Heart right ventricle (tissue), 16 donors: ENCODE results near the gene GPR78. TPM values are rescaled to one million over a fixed set of nuclear protein-coding genes. Genes with fewer than 3 reads are reported as not detected.

ENCODE experiments used
- ATAC-seq, 8 donors: fragments of 200-7000 bp; cut with Tn5 transposase; one replicate each; pipeline ENCODE4 v1.9.1; 2020; ENCODE audit warnings: mild to moderate bottlenecking in 8 of 8, moderate library complexity in 8 of 8, moderate number of reproducible peaks in 1 of 8
- DNase-seq, 2 donors: peaks; one replicate each; pipeline ENCODE4 v3.0.0-alpha.2; 2020
- H3K27ac ChIP-seq, 10 donors: fragments of 200-600 bp; sonication (generic) in 2 of 10; one replicate each; pipeline versions ENCODE4 v1.5.0 to v1.8.0; 2020 to 2022; ENCODE audit warnings: mild to moderate bottlenecking in 3 of 10
- H3K27me3 ChIP-seq, 7 donors: fragments of 200-600 bp; one replicate each; pipeline ENCODE4 v1.8.0; 2021 to 2022; ENCODE audit warnings: mild to moderate bottlenecking in 2 of 7
- H3K36me3 ChIP-seq, 9 donors: fragments of 200-600 bp; sonication (generic) in 1 of 9; one replicate each; pipeline versions ENCODE4 v1.5.0 to v1.8.0; 2020 to 2022; ENCODE audit warnings: mild to moderate bottlenecking in 2 of 9
- H3K4me1 ChIP-seq, 9 donors: fragments of 200-600 bp; sonication (generic) in 1 of 9; one replicate each; pipeline versions ENCODE4 v1.5.0 to v1.8.0; 2020 to 2022; ENCODE audit warnings: mild to moderate bottlenecking in 4 of 9
- H3K4me3 ChIP-seq, 10 donors: fragments of 200-600 bp; sonication (generic) in 2 of 10; one replicate each; pipeline versions ENCODE4 v1.5.0 to v1.8.0; 2020 to 2022; ENCODE audit warnings: mild to moderate bottlenecking in 7 of 10, moderate library complexity in 2 of 10
- H3K9me3 ChIP-seq, 11 donors: fragments of 200-600 bp in 10 of 11; sonication (generic) in 2 of 11; one replicate each; pipeline versions ENCODE4 v1.5.0 to v1.8.0; 2013 to 2022; ENCODE audit warnings: mild to moderate bottlenecking in 2 of 11, control low read depth in 1 of 11, moderate library complexity in 1 of 11
- CTCF ChIP-seq, 9 donors: fragments of 200-600 bp; sonication (generic) in 2 of 9; IDR thresholded peaks; one replicate each; pipeline versions ENCODE4 v1.5.0 to v1.8.0; 2021 to 2022; ENCODE audit warnings: antibody characterized with exemption in 9 of 9, mild to moderate bottlenecking in 5 of 9, moderate library complexity in 1 of 9
- WGBS, 2 donors: extraction: QIAGEN DNeasy Blood & Tissue Kit; methylation state at CpG; one replicate each; pipeline ENCODE4 v1.1.7; 2013; ENCODE audit warnings: inconsistent platforms in 1 of 2; 5-methylcytosine and 5-hydroxymethylcytosine counted together
- intact Hi-C, 10 donors: fragments of 100-400 bp; cut with DNase I; formaldehyde crosslinking; loops; one replicate each; pipeline versions ENCODE4 v1.11.1 to v1.14.2; 2022
- polyA plus RNA-seq, 2 donors: library from polyadenylated mRNA; stranded (reverse); fragments of 200-250 nt; gene quantifications; one replicate each; pipeline ENCODE4 v1.2.3, GENCODE V29; 2013
- total RNA-seq, 10 donors: library from RNA; stranded (reverse); fragmentation: NEBNext Ultra II Directional in 3 of 10; extraction: Animal tissue kit (Norgen Biotek cat#: 25700) in 3 of 10; gene quantifications; one replicate each; pipeline versions ENCODE4 v1.2.1 to v1.2.4, GENCODE V29; 2021 to 2023
- donor health status: Arrhythmogenic right ventricular cardiomyopathy.
- donor health status: ischemic (EF 13 %, LVEDD 7.1; RV severe dilation, severe dysfunction).
- donor health status: healthy with polysubstance abuse.
- donor health status: DM: no; HTN: yes; CAD: no.
- donor health status: DM: no; HTN: no; CAD: no.
- donor health status: ischemic (EF 25% LVEDD 6.9; RV normal size, moderate dysfunction).
- donor health status: ischemic (EF 25% LVEDD 5.7; RV mildly dilated, moderate dysfunction).
- donor health status: healthy.
- donor health status: DM: yes; HTN: yes; CAD: no.
- donor health status: Ischemic cardiomyopathy.
- donor health status: ischemic (EF 35%, LVEDD 5.7; RV mildly dilated, moderate dysfunction).
- donor health status: nonischemic (EF 11% LVEDD 7.7; RV severe dilation, severe dysfunction).
- donor health status: DM: yes; HTN: yes; CAD: no.
- donor health status: PGD.
- donor health status: ischemic (EF 29% LVEDD 5.4; RV normal size, mild dysfunction).
- donor health status: nonischemic (EF 23%, LVEDD 6.1; RV moderate dilation, normal function).

Gene GPR78
- total and polyA plus RNA-seq, 12 donors = 0.01 to 0.12 TPM; not detected in 10

- peaks cover 0 to 4% (median 0%) of the 10 kb centered on the region in 11 donors for H3K9me3 ChIP-seq
- DNase-seq (no peak), ATAC-seq (no peak)
- intact Hi-C loops = no loop called here
- H3K4me3 ChIP-seq = no peak overlapping the region
- H3K4me1 ChIP-seq = no peaks in the 10 kb centered on the region
- no peak overlapping the region for H3K27ac ChIP-seq
- WGBS, 2 donors = 51 to 54% methylated on average over 12 of the region's 12 CpGs
- no peak for TF ChIP-seq CTCF (IDR thresholded peaks at IDR 0.05)
- H3K27me3 ChIP-seq = peaks cover 0 to 58% (median 7%) of the 10 kb centered on the region in 7 donors
- no peaks in the 10 kb centered on the region for H3K36me3 ChIP-seq
Observed at GRCh38 chr4:8553991-8554405, 26.2 kb upstream of the GPR78 start.

DNA sequence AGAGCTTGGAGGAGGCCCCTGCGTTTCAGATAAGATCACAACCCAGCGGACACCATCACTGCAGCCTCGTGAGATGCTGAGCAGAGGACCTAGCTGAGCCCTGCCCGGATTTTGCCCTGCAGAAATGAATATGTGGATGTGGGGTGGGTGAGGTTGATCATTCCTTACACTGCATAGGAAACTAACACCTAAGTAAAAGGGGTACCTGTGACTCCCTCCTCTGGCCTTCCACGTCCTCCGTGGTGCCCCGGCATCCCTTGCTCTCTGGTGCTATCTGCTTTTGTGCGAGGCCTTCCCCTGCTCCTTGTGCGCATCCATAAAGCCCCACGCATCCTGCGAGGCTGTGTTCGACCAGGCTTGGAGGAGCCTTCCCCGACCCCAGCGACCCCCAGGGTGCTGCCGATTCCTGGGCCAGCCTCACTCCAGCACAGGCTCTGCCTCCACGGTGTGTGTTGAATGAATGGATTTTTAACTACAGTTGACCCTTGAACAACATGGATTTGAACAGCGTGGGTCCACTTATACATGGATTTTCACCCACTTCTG is 25.6 kb upstream of the GPR78 start:
- Histone ChIP-seq H3K27me3 (peaks cover 0 to 65% (median 10%) of the 10 kb centered on the region in 7 donors), H3K36me3 (no peaks in the 10 kb centered on the region), H3K27ac (no peak overlapping the region), H3K4me3 (no peak overlapping the region), H3K9me3 (peaks cover 0 to 4% (median 0%) of the 10 kb centered on the region in 11 donors), H3K4me1 (no peaks in the 10 kb centered on the region)
- DNase-seq = no peak
- ATAC-seq = no peak
- no peak for TF ChIP-seq CTCF (IDR thresholded peaks at IDR 0.05)
- intact Hi-C loops = no loop called here
- 74 to 78% methylated on average over 17 of the region's 17 CpGs for WGBS, 2 donors

DNA sequence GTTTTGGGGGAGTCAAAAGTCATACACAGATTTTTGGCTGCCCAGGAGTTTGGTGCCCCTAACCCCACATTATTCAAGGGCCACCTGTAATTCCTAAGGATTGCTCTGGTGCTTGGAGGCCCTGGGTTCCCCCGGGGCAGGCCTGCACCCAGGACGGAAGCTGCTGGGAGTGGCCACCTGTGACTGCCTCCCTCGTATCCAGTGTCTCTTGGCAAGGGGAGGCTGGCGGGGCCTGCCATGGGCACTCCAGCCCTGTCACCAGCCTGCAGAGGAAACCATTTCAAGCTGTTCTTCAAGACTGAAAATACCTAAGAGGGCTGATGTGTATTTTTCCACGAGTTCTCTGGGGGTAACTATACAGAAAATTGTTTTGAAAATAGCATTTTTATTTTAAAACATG is 24.5 kb upstream of the GPR78 start:
- Histone ChIP-seq H3K9me3 (peaks cover 0 to 4% (median 0%) of the 10 kb centered on the region in 11 donors), H3K27ac (no peak overlapping the region), H3K4me1 (no peaks in the 10 kb centered on the region), H3K36me3 (no peaks in the 10 kb centered on the region), H3K27me3 (peaks cover 0 to 69% (median 17%) of the 10 kb centered on the region in 7 donors), H3K4me3 (no peak overlapping the region)
- TF ChIP-seq CTCF (IDR thresholded peaks at IDR 0.05) = no peak
- WGBS, 2 donors = 74% methylated on average over 5 of the region's 5 CpGs
- intact Hi-C loops = no loop called here
- DNase-seq = no peak
- ATAC-seq = no peak

GRCh38 chr4:8556341-8557150 is 23.6 kb upstream of the GPR78 start:
- peaks cover 0 to 69% (median 21%) of the 10 kb centered on the region in 7 donors for H3K27me3 ChIP-seq
- 75 to 78% methylated on average over 17 of the region's 17 CpGs for WGBS, 2 donors
- no peaks in the 10 kb centered on the region for H3K36me3 ChIP-seq
- ATAC-seq = no peak
- no peak for TF ChIP-seq CTCF (IDR thresholded peaks at IDR 0.05)
- DNase-seq = no peak
- H3K4me3 ChIP-seq = no peak overlapping the region
- H3K4me1 ChIP-seq = no peaks in the 10 kb centered on the region
- peaks cover 0 to 2% (median 0%) of the 10 kb centered on the region in 11 donors for H3K9me3 ChIP-seq
- intact Hi-C loops = no loop called here
- H3K27ac ChIP-seq = no peak overlapping the region
